SW 1271 (cell line): ENCODE measurements around the gene GLYATL1B.
"Not testable (repeated sequence)": the region's sequence is repeated elsewhere in the genome, so short reads cannot be mapped to it uniquely, and the experiment has no call there.

Experiments
- DNase-seq, 2 experiments: peaks; one replicate each; lab custom pipeline; 2025; lab: John Stamatoyannopoulos, UW

GLYATL1B gene

DNA sequence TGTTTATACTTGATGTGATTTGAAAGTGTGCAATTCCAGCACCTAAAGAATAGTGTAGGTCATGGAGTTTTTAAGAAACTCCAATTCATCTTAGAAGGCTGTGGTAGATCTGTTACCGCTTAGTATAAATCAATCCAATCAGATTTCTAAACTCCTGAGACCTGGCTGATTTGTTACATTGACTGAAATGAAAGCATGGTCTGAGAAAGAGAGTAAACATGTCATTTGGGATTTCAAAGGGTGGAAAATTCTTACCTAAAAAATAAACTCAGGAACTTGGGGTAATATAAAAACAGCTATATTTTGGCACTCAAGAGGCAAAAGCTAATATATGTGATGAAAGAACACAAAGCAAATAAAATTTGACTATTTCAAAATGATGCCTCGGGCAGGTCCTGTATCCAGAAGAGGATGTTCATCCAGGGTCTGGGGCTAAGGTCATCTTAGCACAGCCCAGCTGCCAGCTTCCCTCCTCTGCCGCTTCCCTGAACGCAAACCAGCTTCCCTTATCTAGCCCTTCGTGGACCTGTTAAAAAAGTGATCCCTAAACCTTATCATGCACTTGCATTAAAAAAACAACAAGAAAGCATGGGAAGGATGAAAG lies 10.0 kb downstream of the GLYATL1B start:
- DNase-seq, result not testable (repeated sequence)

DNA sequence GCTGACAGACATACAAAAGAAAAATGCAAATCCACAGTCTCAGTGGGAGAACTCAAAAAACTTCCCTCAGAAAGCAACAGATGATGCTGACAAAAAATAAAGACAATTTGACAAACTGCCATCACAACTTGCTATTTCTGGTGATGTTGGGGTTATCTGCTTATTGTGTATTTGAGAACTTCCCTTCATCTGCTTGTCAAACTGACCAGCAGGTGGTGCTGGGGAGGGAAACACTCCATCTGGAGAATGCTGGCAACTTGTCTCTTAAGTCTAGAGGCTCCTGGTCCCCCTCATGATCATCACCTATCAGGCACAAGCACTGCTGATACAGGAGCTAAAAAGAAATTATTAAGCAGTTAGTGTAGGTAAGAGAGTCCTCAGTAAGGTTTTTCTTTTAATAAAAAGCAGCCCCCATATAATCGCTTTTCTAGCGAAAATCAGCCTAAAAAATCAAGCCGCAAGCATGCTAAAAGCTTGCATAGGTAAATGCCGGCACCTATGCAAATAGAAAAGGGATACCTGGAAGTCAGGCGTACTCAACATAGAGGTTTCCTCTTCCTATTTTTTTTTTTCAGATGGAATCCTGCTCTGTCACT lies 11.1 kb downstream of the GLYATL1B start:
- DNase-seq, result peak in 1 of 2 experiments; percentile 44

- not testable (repeated sequence) for DNase-seq
These were observed 11.8 kb downstream of the GLYATL1B start for GRCh38 chr11:59097938-59098337.

DNA sequence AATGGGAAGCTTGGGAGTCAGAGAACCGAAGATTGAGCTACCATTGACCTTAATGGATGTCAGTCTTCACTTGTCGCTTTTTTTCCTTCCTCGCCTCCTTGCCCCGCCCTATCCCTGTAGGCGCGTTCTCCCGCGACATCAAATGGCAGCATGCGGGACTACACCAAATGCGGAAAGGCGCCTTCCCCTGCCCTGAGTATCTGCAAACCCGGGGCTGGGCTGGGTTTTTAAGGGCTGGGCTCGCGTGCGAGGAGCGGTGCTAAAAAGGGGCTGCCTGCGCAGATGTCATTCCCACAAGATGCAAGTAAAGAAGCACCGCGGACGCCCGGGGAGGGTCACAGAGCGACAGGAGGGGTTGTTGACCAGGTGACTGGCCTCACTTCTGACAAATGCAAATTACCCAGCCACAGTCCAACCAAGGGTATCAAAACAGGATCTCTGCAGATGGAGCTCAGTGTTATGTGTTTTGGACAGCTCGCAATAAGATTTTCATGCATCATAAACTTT lies 16.2 kb downstream of the GLYATL1B start:
- no peak for DNase-seq

DNA sequence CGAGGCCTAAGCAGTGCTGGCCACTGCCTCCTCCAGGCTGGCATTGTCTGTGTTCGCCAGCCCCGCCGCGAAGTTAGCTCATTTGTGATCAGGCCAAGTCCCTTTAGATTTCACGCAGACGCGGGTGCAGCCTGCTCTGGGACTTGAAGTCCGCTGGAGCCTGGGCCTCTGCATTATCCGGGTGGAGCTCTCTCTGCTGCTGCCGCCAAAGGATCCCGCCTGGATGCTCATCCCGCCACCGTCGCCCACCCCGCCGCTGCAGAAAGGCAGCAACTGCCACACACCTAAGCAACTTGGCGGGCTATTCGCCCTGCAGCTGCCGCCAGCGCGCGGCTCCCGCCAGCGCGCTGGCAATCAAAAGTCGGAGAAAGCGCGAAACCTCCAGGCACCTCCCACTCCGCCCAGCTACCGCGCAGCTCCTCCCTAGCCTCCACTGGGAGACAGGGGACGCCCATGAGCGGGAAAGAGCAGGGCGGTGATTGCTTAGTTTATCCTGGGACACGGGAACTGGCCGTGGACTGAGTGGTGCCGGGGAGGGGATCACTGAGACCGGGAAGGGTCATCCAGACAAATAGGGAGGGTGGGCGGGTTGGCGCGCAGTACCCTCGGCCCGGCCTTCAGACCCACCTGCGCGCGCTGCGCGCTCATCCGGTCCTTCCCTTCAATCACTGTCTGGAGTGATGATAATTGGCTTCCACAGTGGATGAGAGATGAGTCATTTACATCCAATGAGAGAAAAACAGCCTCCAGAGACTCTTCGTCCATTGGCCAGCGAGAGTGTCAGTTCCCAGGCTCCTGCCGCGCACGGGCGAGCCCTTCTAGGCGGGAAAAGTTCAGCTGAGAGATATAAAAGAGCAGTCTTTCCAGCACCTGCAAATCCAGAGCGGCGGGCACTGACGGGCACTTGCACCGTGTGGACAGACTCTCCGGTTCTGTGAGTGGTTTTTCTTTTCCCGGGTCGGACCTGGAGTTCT lies 20.5 kb downstream of the GLYATL1B start, which contains the start of gene FAM111B:
TSS of gene FAM111B (plus strand) at position 875 of the 974 bp plus-strand sequence. CDS start 2,389 bp downstream, outside the sequence.
- DNase-seq, result peak; percentile 90 to 96

GRCh38 chr11:59107721-59108120 lies 21.6 kb downstream of the GLYATL1B start:
- not testable (repeated sequence) for DNase-seq

DNA sequence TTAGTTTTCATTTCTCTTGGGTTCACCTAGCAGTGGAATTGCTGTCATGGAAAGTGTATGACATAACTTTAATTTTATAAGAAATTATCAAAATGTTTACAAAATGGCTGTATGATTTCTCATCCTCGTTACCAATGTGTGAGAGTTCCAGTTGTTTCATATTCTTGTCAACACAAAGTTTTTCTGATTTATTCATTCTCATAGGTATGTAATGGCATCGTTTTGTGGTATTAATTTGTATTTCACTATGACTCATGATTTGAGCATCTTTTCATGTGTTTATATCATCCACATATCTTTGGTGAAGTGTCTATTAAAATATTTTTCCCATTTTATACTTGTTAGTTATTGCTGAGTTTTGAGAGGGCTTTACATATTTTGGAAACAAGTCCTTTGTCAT lies 26.4 kb downstream of the GLYATL1B start:
- DNase-seq, result no peak

DNA sequence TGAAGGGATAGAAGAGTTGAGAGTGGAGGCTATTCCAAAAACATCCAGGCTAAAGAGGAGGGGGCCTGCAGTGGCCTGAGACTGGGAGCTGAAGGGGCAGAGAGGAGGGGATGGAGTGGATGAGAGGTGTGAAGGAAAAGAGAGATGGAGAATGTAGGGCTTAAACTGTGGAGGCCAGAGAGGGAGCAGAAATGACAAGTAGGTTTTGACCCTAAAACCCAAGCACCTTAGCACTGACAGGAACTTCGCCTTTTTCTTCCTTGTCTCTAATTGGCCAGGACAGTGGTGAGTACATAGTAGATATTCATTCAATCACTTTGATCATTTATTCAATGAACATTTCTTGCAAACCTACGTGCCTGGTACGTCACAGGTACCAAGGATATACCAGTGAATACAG lies 28.2 kb downstream of the GLYATL1B start:
- no peak for DNase-seq

- DNase-seq, result no peak
These were observed 29.4 kb downstream of the GLYATL1B start for GRCh38 chr11:59115553-59115952.

- DNase-seq, result no peak
These were observed 31.7 kb downstream of the GLYATL1B start for GRCh38 chr11:59117774-59118173.

GRCh38 chr11:59119826-59120225 lies 33.7 kb downstream of the GLYATL1B start:
- DNase-seq, result no peak

DNA sequence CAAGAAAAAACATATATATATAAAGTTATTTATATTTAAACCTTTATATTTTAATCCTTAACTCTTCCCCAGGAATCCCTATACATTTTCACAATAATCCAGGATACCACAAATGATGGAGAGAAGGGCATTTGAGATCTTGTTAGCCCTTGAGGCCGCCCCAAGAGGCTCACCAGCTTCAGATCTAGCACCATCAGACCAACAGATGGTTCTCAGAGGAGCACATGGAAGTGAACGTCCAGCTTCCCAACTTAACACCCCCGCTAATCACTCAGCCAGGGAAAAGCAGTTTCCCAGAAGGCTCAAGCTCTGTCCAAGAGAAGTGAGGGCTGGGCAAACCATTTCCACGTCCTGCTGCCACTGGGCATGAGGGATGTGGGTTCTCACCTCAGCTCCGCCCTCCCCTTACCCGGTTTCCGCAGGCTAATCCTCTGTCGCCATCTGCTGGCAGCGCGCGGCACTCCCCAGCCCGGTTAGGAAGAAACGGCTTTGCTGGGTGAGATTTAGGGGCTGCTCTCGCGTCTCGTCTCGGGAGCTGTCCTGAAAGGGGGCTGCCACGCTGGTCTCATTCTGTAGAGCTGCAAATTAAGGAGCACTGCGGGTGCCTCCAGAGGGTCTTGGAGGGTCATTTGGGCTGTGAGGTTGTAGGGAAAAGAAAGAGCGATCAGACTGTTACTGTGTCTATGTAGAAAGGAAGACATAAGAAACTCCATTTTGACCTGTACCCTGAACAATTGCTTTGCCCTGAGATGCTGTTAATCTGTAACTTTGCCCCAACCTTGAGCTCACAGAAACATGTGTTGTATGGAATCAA lies 49.7 kb downstream of the GLYATL1B start:
- DNase-seq, result peak; percentile 27 to 36

DNA sequence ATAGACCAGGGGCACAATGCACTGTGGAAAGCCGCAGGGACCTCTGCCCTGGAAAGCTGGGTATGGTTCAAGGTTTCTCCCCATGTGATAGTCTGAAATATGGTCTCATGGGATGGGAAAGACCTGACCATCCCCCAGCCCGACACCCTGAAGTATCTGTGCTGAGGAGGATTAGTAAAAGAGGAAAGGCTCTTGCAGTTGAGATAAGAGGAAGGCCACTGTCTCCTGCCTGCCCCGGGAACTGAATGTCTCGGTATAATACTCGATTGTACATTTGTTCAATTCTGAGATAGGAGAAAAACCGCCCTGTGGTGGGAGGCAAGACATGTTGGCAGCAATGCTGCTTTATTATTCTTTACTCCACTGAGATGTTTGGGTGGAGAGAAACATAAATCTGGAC lies 50.4 kb downstream of the GLYATL1B start:
- not testable (repeated sequence) for DNase-seq

- no peak for DNase-seq
These were observed 51.1 kb downstream of the GLYATL1B start for GRCh38 chr11:59137190-59137589.

- DNase-seq, result no peak
These were observed 52.5 kb downstream of the GLYATL1B start for GRCh38 chr11:59138643-59139042.

DNA sequence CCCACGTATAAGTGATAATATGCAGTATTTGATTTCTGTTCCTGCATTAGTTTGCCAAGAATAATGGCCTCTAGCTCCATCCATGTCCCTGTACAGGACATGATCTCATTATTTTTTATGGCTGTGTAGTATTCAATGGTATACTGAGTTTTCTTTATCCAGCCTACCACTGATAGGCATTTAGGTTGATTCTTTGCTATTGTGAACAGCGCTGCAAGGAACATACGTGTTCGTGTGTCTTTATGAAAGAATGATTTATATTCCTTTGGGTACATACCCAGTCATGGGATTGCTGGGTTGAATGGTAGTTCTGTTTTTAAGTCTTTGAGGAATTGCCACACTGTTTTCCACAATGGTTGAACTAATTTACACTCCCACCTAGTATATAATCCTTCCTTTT lies 55.1 kb downstream of the GLYATL1B start:
- no peak for DNase-seq

DNA sequence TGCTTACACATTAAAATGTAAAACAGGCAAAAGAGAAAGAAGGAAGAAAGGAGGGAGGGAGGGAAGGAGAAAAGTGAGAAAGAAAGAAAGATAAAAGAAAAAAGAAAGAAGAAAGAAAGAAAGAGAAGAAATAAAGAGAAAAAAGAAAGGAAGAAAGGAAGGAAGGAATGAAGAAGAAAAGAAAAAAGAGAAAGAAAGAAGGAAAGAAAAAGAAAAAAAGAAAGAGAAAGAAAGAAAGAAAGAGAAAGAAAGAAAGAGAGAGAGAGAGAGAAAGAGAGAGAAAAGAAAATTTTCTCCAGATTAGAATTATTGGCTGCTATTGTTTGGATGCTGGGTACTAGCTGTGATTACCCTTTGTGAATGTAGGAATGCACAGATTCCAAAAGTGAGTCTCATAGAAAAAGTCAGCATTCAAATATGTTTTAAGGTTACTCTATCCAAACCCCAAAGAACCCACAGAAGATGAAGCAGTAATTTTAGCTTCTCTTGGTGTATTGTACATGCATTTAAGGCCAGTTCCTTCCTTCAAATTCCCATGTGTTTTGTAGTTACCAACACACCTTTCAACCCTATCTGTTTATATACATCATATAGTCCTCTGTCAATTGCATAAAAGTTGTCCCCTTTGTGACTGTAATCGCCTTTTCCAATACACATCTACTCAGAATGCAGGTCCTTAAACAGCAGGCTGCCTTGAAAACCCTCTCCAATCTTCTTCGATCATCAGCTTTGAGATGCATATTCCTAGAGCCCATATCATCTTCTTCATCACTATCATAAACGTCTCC lies 55.8 kb downstream of the GLYATL1B start:
- peak in 1 of 2 experiments; percentile 72 for DNase-seq

DNA sequence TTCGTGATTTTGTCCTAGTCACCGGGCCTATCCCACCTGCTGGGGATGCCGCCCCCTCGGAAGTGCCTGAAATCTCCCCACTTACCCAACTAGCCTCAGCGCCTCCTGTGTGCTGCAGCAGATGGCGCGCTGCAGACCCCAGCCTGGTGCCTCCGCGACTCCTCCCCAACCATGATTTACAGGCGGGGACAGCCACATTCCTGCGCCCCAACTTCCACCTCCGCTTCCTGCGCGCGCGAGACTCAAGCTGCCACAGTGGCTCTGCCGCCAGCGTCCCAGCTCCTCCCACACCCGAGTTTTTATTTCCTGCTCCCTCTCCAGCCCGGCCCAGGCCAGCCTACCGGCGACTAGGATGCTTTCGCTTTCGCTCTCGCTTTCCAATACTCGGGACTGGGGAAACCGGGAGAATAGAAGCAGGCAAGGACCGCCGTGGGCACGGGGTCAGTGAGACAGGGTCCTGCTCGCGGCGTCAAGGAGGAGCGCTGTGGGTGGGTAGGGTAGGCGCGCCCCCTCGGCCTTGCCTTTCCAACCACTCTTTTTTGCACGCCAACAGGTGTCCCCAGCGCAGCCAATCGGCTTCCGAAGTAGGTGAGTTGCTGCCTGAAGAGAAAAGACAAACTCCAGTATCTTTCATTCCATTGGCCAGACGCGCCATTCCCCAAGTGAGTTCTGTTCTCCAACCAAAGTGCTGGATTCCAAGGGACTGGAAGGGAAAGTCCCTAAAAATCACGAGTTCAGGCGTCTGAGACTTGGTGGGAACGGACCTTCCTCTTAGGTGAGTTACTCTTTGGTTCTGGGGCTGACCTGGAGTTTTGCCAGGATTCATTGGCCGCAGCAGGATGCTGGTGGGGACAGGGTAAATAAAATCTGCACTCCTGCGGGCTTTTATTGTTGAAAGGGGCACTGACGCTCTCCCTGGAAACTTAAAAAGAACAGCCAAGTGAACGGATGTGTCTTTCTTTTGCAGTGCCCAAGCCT lies 56.7 kb downstream of the GLYATL1B start, which contains the start of gene FAM111A:
TSS of gene FAM111A (plus strand) at position 327 of the 978 bp plus-strand sequence. CDS start 6,017 bp downstream, outside the sequence.
- DNase-seq, result peak; percentile 87 to 96

DNA sequence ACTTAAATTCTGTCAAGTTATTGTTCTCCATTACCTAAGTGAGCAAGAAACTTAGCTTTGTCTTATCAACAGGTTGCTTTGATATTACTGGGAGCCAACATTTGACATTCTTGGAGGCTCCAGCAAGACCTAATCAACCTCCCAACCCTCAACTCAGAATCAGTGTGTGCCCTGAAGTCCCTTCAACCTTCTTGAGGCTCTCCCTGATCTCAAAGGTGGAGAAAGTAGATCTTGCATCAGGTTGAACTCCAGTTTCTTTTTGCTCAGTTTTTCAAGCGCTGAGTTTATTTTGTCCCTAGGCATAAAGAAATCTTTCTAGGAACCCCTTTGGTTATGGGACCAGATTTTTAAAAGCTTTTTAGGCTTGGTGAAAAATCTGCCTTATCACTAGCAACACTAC lies 58.0 kb downstream of the GLYATL1B start:
- no peak for DNase-seq
